ENCODE measurements around the gene COL4A1.

COL4A1 gene

GRCh38 chr13:110197471-110197870, 109.5 kb downstream of the COL4A1 start:
- no peaks in the 10 kb centered on the region for H3K36me3 ChIP-seq (ENCODE audit: insufficient read depth, low read length)
- H3K9me2 ChIP-seq (replicated peaks; ENCODE audit: low read depth, low read length): no peaks in the 10 kb centered on the region
- H2AFZ ChIP-seq (ENCODE audit: low read length): no peak overlapping the region
- H3K27me3 ChIP-seq (ENCODE audit: insufficient read depth, low read length, poor library complexity, severe bottlenecking): no peaks in the 10 kb centered on the region
- H3K4me2 ChIP-seq (ENCODE audit: low read depth, low read length, poor library complexity, severe bottlenecking): no peak overlapping the region
- no peaks in the 10 kb centered on the region for H3F3A ChIP-seq (ENCODE audit: low read depth)
- H3K79me2 ChIP-seq (ENCODE audit: insufficient read depth, low read length): no peaks in the 10 kb centered on the region
- no peak overlapping the region for H3K4me3 ChIP-seq (ENCODE audit: low read length, poor library complexity, severe bottlenecking)
- no peaks in the 10 kb centered on the region for H4K20me1 ChIP-seq (ENCODE audit: insufficient read depth, low read length, poor library complexity, severe bottlenecking)
- no peaks in the 10 kb centered on the region for H3K9me3 ChIP-seq (ENCODE audit: insufficient read depth, low read depth, low read length)
- H3K4me1 ChIP-seq (ENCODE audit: insufficient read depth, low read length, poor library complexity, severe bottlenecking): no peaks in the 10 kb centered on the region
- H3K9ac ChIP-seq (ENCODE audit: low read depth, low read length, poor library complexity, severe bottlenecking): no peak overlapping the region
- TF ChIP-seq, protein P1, sequence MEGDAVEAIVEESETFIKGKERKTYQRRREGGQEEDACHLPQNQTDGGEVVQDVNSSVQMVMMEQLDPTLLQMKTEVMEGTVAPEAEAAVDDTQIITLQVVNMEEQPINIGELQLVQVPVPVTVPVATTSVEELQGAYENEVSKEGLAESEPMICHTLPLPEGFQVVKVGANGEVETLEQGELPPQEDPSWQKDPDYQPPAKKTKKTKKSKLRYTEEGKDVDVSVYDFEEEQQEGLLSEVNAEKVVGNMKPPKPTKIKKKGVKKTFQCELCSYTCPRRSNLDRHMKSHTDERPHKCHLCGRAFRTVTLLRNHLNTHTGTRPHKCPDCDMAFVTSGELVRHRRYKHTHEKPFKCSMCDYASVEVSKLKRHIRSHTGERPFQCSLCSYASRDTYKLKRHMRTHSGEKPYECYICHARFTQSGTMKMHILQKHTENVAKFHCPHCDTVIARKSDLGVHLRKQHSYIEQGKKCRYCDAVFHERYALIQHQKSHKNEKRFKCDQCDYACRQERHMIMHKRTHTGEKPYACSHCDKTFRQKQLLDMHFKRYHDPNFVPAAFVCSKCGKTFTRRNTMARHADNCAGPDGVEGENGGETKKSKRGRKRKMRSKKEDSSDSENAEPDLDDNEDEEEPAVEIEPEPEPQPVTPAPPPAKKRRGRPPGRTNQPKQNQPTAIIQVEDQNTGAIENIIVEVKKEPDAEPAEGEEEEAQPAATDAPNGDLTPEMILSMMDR (conservative IDR thresholded peaks at IDR 0.05; ENCODE audit: low read length): no peak
- TF ChIP-seq EZH2phosphoT487 (IDR thresholded peaks at IDR 0.05; ENCODE audit: borderline replicate concordance): no peak

DNA sequence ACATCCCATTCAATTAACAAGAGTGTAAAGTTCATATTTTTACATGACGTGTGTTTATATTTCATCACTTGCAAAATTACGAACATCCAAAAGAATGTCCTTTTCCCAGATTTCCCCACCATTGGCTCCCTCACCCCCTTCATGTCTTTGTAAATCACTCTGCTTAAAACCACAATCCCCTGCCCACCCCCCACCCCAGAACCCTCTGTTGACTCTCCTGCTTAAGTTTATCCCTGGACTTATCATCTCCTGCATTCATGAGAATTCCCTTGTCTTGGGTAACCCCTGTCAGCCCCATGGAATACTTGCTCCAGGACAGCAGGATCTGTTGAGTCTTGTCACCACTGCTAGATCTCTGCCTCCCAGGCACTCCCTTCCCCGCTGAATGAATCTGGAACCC, 109.9 kb downstream of the COL4A1 start:
- no peaks in the 10 kb centered on the region for H3K36me3 ChIP-seq (ENCODE audit: insufficient read depth, low read length)
- no peak overlapping the region for H3K4me3 ChIP-seq (ENCODE audit: low read length, poor library complexity, severe bottlenecking)
- H3K79me2 ChIP-seq (ENCODE audit: insufficient read depth, low read length): no peaks in the 10 kb centered on the region
- H3K9ac ChIP-seq (ENCODE audit: low read depth, low read length, poor library complexity, severe bottlenecking): no peak overlapping the region
- no peak for TF ChIP-seq EZH2phosphoT487 (IDR thresholded peaks at IDR 0.05; ENCODE audit: borderline replicate concordance)
- TF ChIP-seq, protein P1 (conservative IDR thresholded peaks at IDR 0.05; ENCODE audit: low read length): no peak
- H3K4me2 ChIP-seq (ENCODE audit: low read depth, low read length, poor library complexity, severe bottlenecking): no peak overlapping the region
- no peaks in the 10 kb centered on the region for H3F3A ChIP-seq (ENCODE audit: low read depth)
- H4K20me1 ChIP-seq (ENCODE audit: insufficient read depth, low read length, poor library complexity, severe bottlenecking): no peaks in the 10 kb centered on the region
- H3K4me1 ChIP-seq (ENCODE audit: insufficient read depth, low read length, poor library complexity, severe bottlenecking): no peaks in the 10 kb centered on the region
- no peaks in the 10 kb centered on the region for H3K9me3 ChIP-seq (ENCODE audit: insufficient read depth, low read depth, low read length)
- no peak overlapping the region for H2AFZ ChIP-seq (ENCODE audit: low read length)
- no peaks in the 10 kb centered on the region for H3K27me3 ChIP-seq (ENCODE audit: insufficient read depth, low read length, poor library complexity, severe bottlenecking)
- H3K9me2 ChIP-seq (replicated peaks; ENCODE audit: low read depth, low read length): no peaks in the 10 kb centered on the region

DNA sequence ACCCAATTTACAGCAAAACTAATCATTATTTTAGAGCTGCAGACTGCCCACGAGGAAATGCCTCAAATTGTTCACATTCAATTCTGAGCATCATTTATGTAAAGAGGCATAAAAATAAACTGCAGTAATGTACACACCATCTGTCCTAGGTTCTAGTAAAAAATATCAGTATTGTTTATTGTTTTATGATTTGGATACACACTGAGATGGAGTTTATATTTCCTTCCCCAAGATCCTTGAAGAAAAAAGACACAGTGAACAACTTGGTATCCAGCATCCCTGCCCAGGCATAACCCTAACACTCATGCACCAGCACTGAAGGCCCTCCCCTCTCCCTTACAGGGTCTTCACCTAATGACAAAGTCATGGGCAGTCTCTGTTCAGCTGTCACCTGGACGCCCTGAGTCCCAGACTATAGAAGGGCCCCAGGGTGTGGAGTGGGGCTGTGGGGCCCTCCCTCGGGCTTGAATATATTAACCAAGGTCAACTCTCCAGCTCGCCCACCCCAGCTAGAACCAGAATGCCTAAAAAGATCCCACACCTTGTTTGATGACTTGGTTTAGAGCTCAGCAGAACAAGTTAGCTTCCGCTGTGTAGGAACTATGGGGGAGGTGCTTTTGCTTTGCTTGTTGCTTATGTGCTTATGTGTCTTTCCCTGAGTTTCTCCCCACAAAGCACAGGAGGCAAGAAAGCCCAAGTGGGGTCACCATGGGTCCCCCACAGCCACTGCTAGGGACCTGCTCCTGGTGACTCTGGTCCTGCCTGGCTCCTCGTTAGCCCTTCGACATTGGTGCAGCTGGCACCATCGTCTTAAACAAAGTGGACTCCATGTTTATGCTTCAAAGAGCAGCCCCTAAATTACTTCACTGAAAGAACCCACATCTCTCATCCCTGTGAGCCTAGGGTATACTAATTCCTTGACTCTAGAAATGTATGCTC, 111.1 kb downstream of the COL4A1 start:
- Histone ChIP-seq H3K9me3 (ENCODE audit: insufficient read depth, low read depth, low read length) (no peaks in the 10 kb centered on the region), H4K20me1 (ENCODE audit: insufficient read depth, low read length, poor library complexity, severe bottlenecking) (no peaks in the 10 kb centered on the region)

More for the DNA sequence above, 111.1 kb downstream of the COL4A1 start:
- Histone ChIP-seq H3K9me2 (replicated peaks; ENCODE audit: low read depth, low read length) (no peaks in the 10 kb centered on the region), H3K79me2 (ENCODE audit: insufficient read depth, low read length) (no peaks in the 10 kb centered on the region), H2AFZ (ENCODE audit: low read length) (no peak overlapping the region), H3K4me2 (ENCODE audit: low read depth, low read length, poor library complexity, severe bottlenecking) (no peak overlapping the region), H3K4me1 (ENCODE audit: insufficient read depth, low read length, poor library complexity, severe bottlenecking) (no peaks in the 10 kb centered on the region), H3K27me3 (ENCODE audit: insufficient read depth, low read length, poor library complexity, severe bottlenecking) (no peaks in the 10 kb centered on the region), H3K36me3 (ENCODE audit: insufficient read depth, low read length) (no peaks in the 10 kb centered on the region), H3F3A (ENCODE audit: low read depth) (no peaks in the 10 kb centered on the region), H3K4me3 (ENCODE audit: low read length, poor library complexity, severe bottlenecking) (no peak overlapping the region), H3K9ac (ENCODE audit: low read depth, low read length, poor library complexity, severe bottlenecking) (no peak overlapping the region)
- TF ChIP-seq, protein P1 (conservative IDR thresholded peaks at IDR 0.05; ENCODE audit: low read length): no peak
- no peak for TF ChIP-seq EZH2phosphoT487 (IDR thresholded peaks at IDR 0.05; ENCODE audit: borderline replicate concordance)

Measured in Loucy (cell line).